ENCODE measurements around the gene PSME3IP1.

PSME3IP1 gene

DNA sequence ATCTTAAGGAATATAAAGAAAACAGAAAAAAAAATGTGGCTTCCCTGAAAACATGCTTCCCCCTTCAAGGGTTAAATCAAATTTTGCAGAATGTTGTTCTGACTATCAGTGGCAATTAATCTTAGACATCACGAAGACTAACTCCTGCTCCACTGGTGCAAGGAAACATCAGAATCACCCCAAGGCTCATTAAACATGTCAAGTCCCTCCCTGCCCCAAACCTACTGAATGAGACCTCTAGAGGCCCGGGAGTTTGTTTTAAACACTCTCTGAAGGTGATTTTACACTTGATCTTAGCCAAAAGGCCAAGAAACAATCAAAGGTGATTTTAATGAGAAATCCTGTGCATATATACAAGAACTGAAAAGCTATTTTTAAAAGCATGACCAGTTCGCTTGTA, 18.3 kb downstream of the PSME3IP1 start:
- no peak for DNase-seq (ENCODE audit: low read depth)

DNA sequence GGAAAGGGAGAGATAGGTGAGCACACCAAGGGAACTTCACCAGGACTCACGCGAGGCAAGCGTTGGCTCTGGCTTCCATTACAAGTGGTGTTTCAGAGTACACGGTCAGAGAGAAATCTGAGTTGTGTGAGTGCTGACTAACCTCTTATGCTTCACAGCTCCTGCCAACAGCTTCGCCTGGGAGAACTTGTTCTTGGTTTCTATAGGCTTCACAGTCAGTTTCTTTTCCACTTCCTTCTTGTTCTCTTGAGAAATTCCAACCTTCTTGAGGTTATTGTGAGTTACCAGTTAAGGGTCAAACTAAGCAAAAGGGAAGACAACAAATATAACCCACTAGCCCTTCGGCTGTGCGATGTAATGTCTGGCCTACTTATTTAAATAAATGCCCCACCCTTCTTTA, 18.9 kb downstream of the PSME3IP1 start:
- peak; percentile 54 for DNase-seq (ENCODE audit: low read depth)

DNA sequence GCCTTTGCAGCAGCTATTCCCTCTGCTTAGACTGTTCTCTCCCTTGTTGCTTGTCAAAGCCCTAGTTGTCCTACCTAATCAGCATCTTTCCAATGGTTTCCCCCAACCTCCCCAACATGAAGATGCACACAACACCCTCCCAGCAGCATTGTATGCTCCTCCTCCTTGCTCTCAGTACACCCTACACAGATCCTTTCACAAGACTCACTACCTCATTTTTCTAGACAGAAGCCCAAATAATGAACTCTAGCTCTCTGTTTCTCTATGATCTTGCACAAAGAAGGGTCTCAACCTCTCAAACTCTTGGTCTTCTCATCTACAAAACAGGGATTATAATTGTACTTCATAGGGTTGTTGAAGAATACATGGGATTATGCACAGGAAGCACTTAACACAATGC, 19.4 kb downstream of the PSME3IP1 start:
- no peak for DNase-seq (ENCODE audit: low read depth)

DNA sequence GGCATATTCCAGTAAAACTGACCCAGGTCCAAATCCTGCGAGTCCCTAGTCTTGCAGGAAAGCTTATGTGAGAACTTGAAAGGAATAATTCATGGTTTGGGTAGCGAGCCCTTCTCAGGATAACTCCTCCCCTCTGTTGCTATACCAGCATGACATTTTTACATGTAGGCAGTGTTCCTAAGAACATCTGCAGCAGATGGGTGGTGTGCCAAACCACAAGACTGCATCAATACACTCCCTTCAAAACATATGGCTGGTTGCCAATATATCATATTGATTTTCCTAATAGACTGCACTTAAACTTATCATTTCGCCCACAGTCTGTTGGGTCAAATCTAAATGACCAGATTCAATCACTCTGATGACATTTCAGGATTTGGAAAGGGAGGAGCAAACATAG, 19.9 kb downstream of the PSME3IP1 start:
- DNase-seq (ENCODE audit: low read depth): no peak

DNA sequence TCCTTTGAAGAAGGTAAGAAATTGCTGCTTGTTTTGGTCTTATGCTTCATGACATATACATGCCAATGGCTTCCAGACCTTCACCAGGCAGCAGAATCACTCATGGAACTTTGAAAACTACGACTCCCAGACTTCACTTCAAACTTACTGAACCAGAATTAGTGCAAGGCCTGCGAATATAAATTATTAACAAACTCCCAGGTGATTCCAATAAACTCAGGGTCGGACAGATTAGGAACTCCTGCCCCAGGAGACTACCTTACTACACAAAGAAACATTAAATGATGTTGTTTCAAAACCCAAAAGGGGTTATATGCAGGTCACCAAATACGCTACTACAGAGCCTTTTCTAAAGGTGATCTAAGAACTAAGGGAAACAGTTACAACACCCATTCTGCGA, 20.4 kb downstream of the PSME3IP1 start:
- no peak for DNase-seq (ENCODE audit: low read depth)

DNA sequence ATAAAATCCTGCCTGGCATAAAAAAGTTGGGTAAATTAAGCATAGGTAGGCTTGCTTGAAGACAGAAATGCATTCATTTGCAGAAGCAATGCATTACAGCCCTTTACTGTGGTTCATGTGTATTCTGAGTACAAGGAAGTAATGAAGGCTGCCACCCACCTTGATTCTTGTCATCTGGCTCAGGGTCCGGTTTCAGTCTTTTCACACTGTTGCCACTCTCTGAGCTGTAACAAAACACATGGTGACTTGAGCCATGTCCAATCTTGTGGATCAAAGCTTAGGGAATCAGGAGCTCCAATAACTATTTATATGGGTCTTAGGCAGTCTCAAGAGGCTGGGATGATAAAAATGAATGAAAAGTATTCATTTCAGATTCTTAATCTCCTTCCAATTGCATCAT, 22.0 kb downstream of the PSME3IP1 start:
- DNase-seq (ENCODE audit: low read depth): no peak

DNA sequence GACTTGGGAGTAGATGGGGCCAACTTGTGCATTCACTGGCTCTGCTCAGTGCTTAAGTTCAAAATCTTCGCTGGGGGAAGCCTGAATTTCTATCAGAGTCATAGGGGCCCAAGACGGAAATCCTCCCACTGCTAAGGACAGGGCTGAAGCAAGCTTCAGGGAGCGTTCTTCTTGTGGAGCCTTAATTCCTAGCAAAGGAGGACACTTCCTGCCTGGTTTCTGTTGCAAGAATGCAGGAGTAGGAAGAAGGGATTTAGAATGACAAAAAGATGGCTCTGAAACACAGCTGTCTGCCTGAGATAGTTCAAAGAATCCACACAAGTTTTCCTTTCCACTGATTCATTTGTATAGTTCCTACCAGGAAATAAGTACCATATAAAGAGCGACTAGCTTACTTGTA, 26.4 kb downstream of the PSME3IP1 start:
- DNase-seq (ENCODE audit: low read depth): no peak

DNA sequence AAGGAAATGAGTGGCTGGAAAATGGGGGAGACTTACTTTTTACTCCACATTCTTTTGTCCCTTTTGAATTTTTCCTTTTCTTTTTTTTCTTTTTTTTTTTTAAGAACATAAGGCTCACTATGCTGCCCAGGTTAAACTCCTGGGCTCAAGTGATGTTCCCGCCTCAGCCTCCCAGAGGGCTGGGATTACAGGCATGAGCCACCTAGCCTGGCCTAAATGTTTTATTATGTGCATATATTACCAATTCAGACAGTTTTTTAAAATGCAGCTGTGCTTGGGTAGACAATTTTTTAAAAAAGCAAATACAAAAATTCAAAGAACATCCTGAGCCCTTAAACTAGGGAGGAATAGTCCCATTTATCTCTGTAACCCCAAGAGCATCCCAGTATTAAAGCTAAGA, 28.3 kb downstream of the PSME3IP1 start:
- DNase-seq (ENCODE audit: low read depth): no peak

DNA sequence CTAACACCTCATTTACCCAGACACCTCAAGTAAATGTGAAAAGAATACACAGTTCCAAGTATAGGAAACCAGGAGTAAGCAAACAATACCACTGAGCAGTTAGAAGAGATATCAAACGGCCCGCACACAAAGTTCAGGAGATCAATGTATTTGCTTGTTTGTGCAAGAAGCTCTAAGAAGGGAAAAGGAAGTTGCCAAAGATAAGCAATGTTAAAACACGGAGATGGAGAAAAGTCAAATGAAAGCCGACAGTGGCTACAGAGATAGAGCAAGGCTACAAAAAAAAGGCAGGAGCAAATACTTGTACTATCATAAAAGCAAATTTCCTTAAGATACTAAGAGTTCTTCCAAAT, 29.5 kb downstream of the PSME3IP1 start:
- no peak for DNase-seq (ENCODE audit: low read depth)

DNA sequence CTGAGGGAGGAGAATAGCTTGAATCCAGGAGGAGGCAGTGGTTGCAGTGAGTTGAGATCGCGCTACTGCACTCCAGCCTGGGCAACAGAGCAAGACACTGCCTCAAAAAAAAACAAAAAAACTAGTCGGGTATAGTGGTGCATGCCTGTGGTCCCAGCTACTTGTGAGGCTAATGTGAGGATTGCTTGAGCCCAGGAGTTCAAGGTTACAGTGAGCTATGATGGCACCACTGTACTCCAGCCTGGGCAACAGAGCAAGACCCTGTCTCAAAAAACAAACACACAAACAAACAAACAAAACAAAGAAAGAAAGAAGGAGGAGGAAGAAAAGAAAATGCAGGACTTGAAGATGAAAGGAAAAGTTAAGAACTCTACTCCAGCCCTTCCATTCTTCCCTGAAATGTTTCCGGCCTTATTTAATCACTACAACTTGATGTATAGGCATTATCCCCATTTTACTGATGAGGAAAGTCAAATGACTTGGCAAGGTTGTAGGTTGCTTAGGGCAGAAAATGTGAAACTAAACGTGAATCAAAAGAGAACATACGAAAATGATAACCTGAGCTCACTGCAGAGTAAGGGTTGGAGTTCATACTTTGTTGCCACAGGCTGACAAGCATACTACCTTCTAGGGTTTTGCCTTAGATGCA, 30.0 kb downstream of the PSME3IP1 start:
- DNase-seq (ENCODE audit: low read depth): no peak

DNA sequence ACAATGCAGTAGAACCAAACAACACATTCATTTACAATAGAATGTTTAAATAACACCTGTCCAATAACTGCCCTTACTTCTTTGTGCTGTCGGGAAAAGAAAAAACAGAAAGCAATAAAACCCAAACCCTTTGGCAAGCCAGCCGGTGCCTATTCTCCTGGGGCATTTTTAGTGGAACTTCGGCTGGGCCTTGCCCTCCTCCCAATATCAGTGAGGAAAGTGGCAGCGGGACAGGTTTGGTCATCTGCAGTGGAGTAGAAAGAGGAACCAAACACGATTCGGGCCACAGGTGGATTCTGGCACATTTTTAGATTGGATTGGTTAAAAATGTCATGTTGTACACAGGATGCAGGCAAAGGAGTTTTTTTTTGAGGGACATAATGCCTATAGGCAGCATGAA, 32.0 kb downstream of the PSME3IP1 start:
- DNase-seq (ENCODE audit: low read depth): no peak

DNA sequence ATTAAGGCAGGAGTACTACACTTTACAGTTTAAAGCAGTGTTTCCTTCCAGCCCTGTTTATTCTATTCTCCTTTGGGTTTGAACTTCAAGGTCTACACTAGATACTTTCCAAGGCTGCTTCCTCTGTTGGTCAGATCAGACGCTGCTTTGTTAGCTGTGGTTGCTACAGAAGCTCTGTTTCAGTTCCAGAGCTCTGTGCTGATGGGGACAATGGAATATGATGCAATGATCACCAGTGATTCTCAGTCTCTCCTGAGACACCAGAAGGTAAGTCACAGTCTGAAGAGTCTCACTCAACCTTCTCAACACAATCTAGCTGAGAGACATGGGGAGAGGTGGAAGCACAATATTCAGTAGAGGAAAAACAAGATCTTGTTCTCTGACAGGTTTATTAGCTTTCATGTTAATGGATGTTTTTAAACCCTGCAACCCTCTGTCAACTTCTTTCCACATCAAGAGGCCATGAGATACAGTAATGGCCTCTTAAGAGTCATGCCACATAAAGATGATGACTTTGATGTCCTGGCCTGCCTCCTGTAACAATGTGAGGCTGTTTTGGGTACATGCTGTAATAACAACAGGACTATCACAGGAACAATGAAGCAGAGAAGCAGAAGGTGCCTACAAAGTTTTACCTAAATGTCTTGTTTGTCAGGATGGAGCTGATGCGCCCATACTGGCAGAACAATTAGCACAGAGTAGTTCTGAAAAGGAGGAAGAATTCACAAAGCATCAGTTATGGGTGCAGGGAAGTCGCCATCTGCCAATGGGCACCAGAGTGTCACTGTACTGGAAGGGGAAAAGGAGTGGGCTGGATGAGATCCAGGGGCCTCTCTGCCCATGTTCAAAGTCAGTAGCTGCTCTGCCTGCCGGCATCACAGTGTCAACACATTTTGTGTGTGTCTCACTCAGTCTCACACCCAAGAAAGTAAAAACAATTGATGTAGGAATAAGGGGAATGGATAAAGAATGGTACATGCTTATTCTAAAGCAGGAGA, 33.4 kb downstream of the PSME3IP1 start:
- DNase-seq (ENCODE audit: low read depth): no peak

DNA sequence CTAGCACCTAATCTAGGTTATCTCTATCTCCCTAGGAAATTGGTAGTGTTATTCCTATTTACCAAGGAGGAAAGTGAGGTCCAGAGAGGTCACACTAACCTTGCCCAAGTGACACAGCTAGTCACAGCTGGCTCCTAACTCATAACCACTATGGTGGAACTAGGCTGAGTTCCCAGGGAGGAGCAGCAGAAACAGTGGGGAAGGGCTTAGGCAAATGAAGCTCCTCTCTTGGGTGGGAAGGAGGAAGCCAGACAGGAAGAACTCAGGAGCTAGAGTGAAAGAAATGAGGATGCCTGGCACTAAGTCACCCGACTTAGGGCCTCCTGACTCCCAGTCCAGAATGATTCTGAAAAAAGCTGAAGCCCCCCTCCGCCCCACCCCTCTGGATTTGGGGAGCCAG, 34.5 kb downstream of the PSME3IP1 start:
- DNase-seq (ENCODE audit: low read depth): no peak

DNA sequence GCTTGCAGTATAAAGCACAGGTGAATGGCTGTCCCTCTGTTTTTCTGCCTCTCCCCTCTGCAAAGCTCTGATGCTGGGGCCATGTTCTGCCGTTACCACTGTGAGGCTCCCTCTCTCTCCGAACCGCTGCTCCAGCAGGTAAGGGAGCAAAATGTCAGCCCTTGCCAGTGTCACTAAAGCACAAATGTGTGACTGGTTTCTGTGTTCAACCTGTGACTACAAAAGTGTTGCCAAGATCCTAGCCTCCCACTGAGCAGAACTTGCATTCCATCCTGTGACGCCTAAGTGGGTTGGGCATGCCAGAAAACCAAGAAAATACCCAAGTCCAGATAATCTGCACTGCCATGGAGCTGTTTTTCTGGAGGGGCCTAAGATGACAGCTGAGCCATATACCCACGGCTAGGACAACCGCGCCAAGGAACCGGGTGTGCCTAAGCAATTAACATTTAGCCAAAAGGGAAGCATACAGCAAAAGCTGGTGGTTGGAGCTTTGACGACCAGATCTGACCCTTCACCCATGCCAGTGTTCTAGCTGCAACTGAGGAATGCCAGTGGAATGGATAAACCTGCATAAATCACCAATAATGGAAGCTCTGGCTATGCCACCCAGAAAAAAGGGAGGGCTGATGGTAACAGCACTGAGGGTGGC, 35.0 kb downstream of the PSME3IP1 start:
- no peak for DNase-seq (ENCODE audit: low read depth)

DNA sequence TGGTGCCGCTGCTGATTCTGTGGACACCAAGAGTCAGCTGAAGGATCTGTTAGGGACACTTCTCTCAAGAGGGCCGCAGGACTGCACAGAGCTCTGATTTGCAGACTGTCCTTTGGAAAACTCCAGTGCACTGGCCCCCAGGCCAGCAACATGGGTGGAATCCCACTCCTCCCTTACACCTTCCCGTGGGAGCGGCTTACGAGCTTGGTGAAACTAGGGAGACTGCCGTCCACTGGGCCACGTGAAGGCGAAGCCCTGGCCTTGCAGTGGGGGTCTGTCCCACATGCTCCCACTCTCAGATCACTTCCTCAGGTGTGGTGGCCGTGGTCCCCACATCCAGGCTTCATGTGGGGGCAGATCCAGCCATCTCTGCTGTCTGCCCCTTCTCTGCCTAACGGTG, 36.4 kb downstream of the PSME3IP1 start:
- no peak for DNase-seq (ENCODE audit: low read depth)

DNA sequence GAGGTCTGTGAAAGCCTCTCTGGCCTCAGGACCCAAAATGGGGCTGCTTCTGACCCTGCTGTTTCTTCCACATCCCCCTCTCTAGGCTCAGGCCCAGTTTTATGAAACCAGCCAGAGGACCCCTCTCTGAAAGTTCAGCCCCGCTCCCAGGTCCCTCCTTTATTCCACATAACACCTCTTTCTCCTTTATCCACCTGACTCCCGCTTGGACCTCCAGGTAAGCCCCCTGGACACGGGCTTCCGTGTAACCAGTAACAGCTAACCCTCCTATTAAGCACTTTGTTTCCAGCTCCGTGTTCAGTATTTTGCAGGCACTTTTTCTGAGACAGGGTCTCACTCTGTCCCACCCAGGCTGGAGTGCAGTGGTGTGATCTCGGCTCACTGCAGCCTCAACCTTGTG, 37.4 kb downstream of the PSME3IP1 start:
- DNase-seq (ENCODE audit: low read depth): no peak

DNA sequence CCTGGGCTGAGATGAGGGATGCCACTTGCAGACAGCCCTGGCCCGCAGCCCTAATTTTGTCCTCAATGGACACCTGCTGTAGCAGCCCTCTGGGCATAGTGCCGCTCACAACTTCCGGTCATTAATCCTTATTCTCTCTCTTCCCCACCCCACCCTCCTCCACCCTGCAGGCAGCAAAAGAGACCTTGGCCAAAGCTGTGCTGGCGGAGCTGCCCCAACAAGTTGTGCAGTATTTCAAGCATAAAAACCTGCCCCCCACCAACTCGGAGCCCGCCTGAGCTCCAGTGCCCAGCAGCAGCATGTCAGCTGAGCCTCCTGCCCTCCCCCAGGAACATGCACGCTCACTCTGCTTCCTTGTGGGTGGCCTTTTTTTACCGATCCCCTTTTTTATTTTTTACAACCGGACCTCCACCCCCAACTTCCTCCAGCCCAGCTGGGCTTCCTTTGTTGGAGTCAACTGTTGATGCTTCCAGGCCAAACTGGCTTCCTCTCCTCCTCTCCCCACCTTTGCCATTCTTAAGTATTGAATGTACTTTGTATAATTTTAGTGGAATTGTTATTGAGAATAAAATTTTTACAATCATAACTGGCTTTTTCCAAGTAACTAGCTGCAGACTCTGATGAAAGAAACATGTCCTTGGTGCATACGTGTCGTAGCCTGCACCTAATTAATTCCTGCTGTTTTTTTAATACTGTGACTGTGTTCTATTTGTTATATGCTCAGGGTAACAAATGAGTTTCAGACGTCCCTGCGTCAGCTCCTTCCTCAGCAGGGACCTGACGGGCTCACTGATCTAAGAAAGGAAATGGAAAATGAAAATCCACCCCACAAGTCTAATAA, 38.2 kb downstream of the PSME3IP1 start:
- DNase-seq (ENCODE audit: low read depth): no peak

DNA sequence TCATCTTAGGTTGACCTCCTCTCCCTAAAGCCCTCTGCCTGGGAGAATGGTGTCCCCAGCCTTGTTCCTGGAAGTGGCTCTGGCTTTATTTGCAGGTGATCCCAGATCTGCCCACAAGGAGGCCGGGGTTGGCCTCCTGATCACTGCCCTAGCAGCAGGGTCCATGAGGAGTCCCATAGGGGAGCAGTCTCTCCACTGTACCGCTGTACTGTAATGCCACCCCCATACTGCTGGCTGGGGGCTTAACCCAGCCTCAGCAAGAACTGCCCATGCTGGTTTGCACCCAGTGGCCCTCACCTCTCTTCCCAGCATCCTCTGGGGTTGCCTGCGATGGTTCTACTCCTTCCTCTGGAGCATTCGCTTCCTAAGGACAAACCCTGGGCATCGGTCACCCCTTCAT, 39.1 kb downstream of the PSME3IP1 start:
- no peak for DNase-seq (ENCODE audit: low read depth)

DNA sequence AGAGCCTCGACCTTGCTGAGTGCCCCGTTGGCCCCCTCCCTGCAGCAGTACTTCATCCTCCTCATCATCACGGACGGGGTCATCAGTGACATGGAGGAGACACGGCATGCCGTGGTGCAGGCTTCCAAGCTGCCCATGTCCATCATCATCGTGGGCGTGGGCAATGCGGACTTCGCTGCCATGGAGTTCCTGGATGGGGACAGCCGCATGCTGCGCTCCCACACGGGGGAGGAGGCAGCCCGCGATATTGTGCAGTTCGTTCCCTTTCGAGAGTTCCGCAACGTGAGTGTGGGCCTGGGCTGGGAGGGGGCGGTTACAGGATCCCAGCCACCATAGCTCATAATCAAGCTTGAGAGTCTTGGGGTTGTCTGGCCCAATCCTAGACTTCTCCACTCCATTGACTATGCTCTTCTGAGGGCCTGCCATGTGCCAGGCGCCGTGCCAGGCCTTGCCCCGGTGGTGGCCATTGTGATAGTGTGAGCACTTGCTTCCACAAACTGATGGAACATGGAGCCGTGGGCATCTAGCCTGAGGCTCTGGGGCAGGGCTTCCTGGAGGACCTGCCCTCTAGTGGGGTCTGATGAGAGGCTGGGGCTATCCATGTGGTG, 39.7 kb downstream of the PSME3IP1 start:
- no peak for DNase-seq (ENCODE audit: low read depth)

DNA sequence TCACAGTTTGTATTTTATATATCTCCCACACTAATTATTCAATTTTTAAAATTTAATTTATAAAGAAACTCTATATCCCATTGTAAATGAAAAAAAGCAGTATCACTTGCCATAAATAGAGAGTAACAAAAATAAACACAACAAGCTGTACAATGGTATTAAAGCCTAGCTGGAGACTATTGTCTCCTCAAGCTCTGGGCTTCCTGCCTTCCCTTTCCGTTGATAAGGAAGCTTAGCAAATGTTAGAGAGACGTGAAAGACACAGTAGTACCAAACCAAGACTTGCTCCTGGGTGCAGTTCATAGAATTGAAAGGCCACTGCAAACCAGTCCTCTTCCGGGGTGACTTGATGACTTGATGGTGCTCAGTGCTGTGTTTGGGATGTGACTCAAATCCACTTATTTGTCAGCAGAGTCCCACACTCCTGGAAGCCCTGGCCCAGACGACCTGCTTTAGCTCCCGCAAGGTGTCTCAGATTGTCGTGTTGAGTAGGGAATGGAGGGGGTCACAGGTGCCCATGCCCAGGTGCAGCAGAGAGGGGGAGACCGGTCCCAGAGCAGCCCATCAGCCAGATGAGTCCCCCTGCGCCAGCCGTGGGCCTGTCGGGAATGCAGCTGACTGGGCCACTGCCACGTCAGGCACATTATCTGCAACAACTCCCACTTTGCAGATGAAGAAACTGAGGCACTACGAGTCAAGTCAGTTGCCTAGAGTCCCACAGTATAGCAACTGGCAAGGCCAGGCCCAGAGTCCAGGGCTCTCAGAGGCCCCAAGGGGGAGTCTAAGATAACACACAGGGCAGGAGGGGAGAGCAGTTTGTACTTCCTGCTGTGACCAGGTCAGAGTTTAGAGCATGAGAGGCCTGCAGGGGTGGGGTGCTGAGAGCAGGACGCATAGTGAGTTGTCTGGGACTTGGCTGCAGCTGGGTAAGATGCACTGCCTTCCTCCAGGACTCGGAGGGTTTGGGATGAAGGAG, 40.5 kb downstream of the PSME3IP1 start:
- DNase-seq (ENCODE audit: low read depth): no peak

DNA sequence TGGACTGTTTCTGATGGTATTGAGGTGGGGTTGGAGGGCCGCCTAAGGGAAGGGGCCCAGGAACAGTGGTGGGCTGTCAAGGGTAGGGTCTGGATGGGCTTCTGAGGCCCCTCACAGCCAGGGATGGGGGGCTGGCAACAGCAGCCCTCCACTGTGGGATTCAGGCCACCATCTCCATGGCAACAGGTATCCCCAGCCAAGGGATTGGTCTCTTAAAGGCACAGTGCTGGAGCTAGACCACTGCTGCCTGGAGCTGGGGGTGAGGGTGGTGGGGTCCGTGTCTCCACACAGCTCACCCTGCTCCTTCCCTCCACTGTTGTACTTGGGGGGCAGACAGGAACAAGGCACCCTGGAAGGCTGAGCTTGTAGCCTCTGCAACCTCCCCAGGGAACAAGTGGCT, 41.8 kb downstream of the PSME3IP1 start:
- no peak for DNase-seq (ENCODE audit: low read depth)

Data from stromal cell of bone marrow (primary cell).